ENCODE data around the gene MAU2. TPM values are rescaled to one million over a fixed set of nuclear protein-coding genes. Genes with fewer than 3 reads are reported as not detected.

MAU2 gene
- total and polyA plus RNA-seq, 4 donors = 7.5 to 31.0 (median 17.9) TPM

- whole genome bisulfite sequencing = 89% methylated on average over 20 of the region's 20 CpGs
- H3K4me3 ChIP-seq (ENCODE audit: low read depth in 1 of 3, low read length in 3 of 3) = no peak overlapping the region
- TF ChIP-seq FOXA1 (IDR thresholded peaks at IDR 0.05) = no peak
- no peak for TF ChIP-seq TAF1 (conservative IDR thresholded peaks at IDR 0.05)
- TF ChIP-seq REST (IDR thresholded peaks at IDR 0.05) = no peak
These were observed 43.8 kb upstream of the MAU2 start for GRCh38 chr19:19276851-19277250.

GRCh38 chr19:19278315-19278714 lies 42.3 kb upstream of the MAU2 start:
- 94% methylated on average over 7 of the region's 7 CpGs for WGBS
- Histone ChIP-seq H3K27ac (ENCODE audit: low read depth in 1 of 2, low read length in 2 of 2) (no peak overlapping the region), H3K9me3 (ENCODE audit: control insufficient read depth in 4 of 4, low read length in 3 of 4) (no peaks in the 10 kb centered on the region), H3K27me3 (ENCODE audit: control insufficient read depth in 4 of 4, insufficient read depth in 4 of 4, low read length in 3 of 4) (no peaks in the 10 kb centered on the region), H3K36me3 (ENCODE audit: control insufficient read depth in 4 of 4, insufficient read depth in 3 of 4, low read depth in 1 of 4, low read length in 3 of 4) (peaks cover 6 to 47% (median 12%) of the 10 kb centered on the region in 4 donors), H3K9ac (ENCODE audit: low read depth in 1 of 2, low read length in 2 of 2) (no peak overlapping the region), H3K4me1 (ENCODE audit: control insufficient read depth in 4 of 4, insufficient read depth in 4 of 4, low read length in 3 of 4) (peaks cover 10 to 25% (median 22%) of the 10 kb centered on the region in 4 donors), H3K4me3 (ENCODE audit: low read depth in 1 of 3, low read length in 3 of 3) (no peak overlapping the region)
- no peak for DNase-seq (ENCODE audit: low spot score)
- no peak for TF ChIP-seq JUND (IDR thresholded peaks at IDR 0.05)
- no peak for TF ChIP-seq SP1 (IDR thresholded peaks at IDR 0.05)
- no peak for TF ChIP-seq NR2F2 (IDR thresholded peaks at IDR 0.05)
- no peak for TF ChIP-seq EGR1 (IDR thresholded peaks at IDR 0.05; ENCODE audit: low read depth in 2 of 2)
- TF ChIP-seq REST (IDR thresholded peaks at IDR 0.05) = no peak
- no peak for TF ChIP-seq HNF4G (IDR thresholded peaks at IDR 0.05)
- no peak for TF ChIP-seq FOXA1 (IDR thresholded peaks at IDR 0.05)
- TF ChIP-seq HNF4A (conservative IDR thresholded peaks at IDR 0.05) = no peak
- TF ChIP-seq RAD21 (IDR thresholded peaks at IDR 0.05) = no peak
- no peak for TF ChIP-seq FOXA2 (IDR thresholded peaks at IDR 0.05)
- TF ChIP-seq ATF3 (IDR thresholded peaks at IDR 0.05) = no peak
- TF ChIP-seq MAX (IDR thresholded peaks at IDR 0.05) = no peak

More at GRCh38 chr19:19276851-19277250, 43.8 kb upstream of the MAU2 start:
- no peak overlapping the region for H3K27ac ChIP-seq (ENCODE audit: low read depth in 1 of 2, low read length in 2 of 2)
- H3K9me3 ChIP-seq (ENCODE audit: control insufficient read depth in 4 of 4, low read length in 3 of 4) = no peaks in the 10 kb centered on the region
- H3K4me1 ChIP-seq (ENCODE audit: control insufficient read depth in 4 of 4, insufficient read depth in 4 of 4, low read length in 3 of 4) = peaks cover 11 to 36% (median 29%) of the 10 kb centered on the region in 4 donors
- no peaks in the 10 kb centered on the region for H3K27me3 ChIP-seq (ENCODE audit: control insufficient read depth in 4 of 4, insufficient read depth in 4 of 4, low read length in 3 of 4)
- H3K9ac ChIP-seq (ENCODE audit: low read depth in 1 of 2, low read length in 2 of 2) = no peak overlapping the region
- no peak for DNase-seq (ENCODE audit: low spot score)
- peaks cover 6 to 46% (median 12%) of the 10 kb centered on the region in 4 donors for H3K36me3 ChIP-seq (ENCODE audit: control insufficient read depth in 4 of 4, insufficient read depth in 3 of 4, low read depth in 1 of 4, low read length in 3 of 4)
